ENCODE data around the gene INAVA. TPM values are rescaled to one million over a fixed set of nuclear protein-coding genes. Genes with fewer than 3 reads are reported as not detected.

Gene INAVA
- total RNA-seq, 1 donor from 2014 or later = 28.7 TPM

DNA sequence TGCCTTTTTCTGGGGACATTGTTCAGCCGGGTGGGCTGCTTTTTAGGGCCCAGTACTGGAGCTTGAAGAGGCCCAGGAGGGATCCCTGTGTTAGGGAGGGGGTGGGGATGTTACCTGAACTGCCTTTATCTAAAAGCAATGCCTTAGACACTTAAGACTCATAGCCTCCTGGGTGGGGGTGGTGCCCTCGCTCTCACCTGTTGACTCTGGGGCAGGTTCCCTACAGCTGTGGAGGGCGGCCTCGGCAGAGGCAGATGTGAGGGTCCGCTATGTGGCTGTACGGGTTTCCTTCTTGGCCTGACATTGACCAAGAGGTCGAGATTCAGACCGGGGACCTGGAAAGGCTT is 716 bp downstream of the INAVA start:
- TF ChIP-seq, protein P1, sequence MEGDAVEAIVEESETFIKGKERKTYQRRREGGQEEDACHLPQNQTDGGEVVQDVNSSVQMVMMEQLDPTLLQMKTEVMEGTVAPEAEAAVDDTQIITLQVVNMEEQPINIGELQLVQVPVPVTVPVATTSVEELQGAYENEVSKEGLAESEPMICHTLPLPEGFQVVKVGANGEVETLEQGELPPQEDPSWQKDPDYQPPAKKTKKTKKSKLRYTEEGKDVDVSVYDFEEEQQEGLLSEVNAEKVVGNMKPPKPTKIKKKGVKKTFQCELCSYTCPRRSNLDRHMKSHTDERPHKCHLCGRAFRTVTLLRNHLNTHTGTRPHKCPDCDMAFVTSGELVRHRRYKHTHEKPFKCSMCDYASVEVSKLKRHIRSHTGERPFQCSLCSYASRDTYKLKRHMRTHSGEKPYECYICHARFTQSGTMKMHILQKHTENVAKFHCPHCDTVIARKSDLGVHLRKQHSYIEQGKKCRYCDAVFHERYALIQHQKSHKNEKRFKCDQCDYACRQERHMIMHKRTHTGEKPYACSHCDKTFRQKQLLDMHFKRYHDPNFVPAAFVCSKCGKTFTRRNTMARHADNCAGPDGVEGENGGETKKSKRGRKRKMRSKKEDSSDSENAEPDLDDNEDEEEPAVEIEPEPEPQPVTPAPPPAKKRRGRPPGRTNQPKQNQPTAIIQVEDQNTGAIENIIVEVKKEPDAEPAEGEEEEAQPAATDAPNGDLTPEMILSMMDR (IDR thresholded peaks at IDR 0.05; ENCODE audit: insufficient read depth, low read length, severe bottlenecking) = no peak
- FAIRE-seq = no peak
- DNase-seq (ENCODE audit: low read depth) = peak; percentile 54
- H3K27me3 ChIP-seq (ENCODE audit: control insufficient read depth, insufficient read depth, low read length) = no peaks in the 10 kb centered on the region
- peak overlapping the region; percentile 72 for H3K4me3 ChIP-seq (ENCODE audit: low read depth, low read length)
- H3K36me3 ChIP-seq (ENCODE audit: control insufficient read depth, insufficient read depth, low read length) = peaks cover 28% of the 10 kb centered on the region

DNA sequence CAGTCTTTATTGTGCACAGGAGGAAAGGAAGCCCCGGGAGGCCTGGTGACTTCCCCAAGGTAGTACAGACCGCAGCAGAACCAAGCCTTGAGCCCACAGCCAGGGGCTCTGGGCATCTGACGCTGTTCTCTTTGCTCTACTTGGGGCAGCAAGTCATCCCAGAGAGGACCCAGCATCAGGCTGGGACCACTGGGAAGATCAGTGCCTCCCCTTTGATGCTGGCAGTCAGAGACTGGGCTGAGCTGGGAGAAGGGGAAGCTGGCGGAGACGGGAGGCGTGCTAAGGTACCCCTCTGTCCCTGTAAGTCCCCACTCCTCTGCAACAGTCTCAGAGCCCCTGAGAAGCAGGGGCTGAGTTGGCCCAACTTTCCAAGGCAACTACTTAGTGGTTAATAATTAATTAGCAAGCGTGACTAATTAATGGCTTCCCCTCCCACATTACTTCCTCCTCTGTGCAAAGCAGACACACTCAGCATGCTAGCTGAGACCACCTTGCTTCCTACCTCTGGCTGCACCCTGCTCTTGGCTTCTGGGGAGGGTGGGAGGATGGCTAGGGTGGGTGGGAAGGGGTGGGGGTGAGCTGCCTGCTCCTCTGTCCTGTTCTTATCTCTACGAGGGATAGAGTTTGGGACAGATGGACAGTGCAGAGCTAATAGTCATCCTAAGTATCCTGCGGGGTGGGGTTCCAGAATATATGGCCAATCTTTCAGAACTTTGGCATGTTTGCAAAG is 1.3 kb downstream of the INAVA start:
- Histone ChIP-seq H3K36me3 (ENCODE audit: control insufficient read depth, insufficient read depth, low read length) (peaks cover 34% of the 10 kb centered on the region), H3K4me3 (ENCODE audit: low read depth, low read length) (peak overlapping the region; percentile 72), H3K27me3 (ENCODE audit: control insufficient read depth, insufficient read depth, low read length) (no peaks in the 10 kb centered on the region)
- DNase-seq (ENCODE audit: low read depth) (no peak), FAIRE-seq (no peak)
- TF ChIP-seq, protein P1 (IDR thresholded peaks at IDR 0.05; ENCODE audit: insufficient read depth, low read length, severe bottlenecking) = no peak

DNA sequence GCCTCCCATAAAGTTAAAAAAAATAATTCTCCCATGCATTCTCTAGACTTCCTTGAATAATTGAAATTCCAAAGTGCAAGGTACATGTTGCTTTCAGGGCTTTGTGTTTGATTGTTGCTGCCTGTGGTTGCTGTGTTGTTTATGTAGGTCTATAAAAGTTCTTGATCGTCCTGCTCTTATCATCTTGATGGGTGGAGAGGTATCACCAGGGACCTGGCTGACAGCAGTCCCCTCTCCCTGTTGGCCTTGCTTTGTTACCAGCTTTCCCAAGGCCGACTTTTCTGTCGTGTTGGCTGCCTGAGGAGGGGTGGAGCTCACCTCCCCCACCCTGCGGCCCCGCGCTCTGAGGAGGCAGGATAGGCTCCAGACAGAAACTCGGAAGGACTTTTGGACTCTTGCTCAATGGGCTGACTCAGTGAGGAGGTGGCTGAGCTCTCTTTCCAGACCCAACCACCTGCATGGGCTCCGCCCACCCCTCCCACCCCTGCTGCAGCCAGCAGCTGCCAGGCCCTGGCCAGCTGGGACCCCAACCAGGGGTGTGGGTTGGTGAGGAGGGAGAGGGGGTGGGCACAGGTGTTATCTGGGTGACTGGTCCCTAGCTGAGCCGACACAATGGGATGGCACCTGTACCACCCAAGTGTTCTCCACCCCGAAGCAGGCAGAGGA is 2.0 kb downstream of the INAVA start:
- Histone ChIP-seq H3K4me3 (ENCODE audit: low read depth, low read length) (peak overlapping the region; percentile 72), H3K36me3 (ENCODE audit: control insufficient read depth, insufficient read depth, low read length) (peaks cover 40% of the 10 kb centered on the region), H3K27me3 (ENCODE audit: control insufficient read depth, insufficient read depth, low read length) (no peaks in the 10 kb centered on the region)
- peak; percentile 94 for DNase-seq (ENCODE audit: low read depth)
- FAIRE-seq = peak; percentile 62
- TF ChIP-seq, protein P1 (IDR thresholded peaks at IDR 0.05; ENCODE audit: insufficient read depth, low read length, severe bottlenecking) = no peak

DNA sequence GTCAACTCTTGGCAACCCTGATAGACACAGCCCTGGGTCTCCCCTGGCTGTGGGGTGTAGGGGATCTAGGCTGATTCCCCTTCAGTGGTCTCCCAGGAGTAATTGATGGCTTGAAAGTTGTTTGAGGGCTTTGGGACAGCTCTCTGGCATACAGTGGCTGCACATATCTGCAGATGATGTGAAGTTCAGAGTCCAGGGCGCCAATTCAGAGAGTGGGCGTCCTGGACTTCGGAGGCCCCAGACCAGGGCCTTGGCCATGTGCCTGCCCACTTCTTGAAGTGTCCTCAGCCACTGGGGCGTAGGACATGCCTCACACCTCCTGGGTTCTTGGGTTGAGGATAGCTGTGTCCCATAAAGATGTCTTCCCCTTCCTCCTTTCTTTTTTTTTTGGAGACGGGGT is 2.6 kb downstream of the INAVA start:
- DNase-seq (ENCODE audit: low read depth) = no peak
- Histone ChIP-seq H3K4me3 (ENCODE audit: low read depth, low read length) (peak overlapping the region; percentile 72), H3K27me3 (ENCODE audit: control insufficient read depth, insufficient read depth, low read length) (no peaks in the 10 kb centered on the region), H3K36me3 (ENCODE audit: control insufficient read depth, insufficient read depth, low read length) (peaks cover 46% of the 10 kb centered on the region)
- FAIRE-seq = no peak
- TF ChIP-seq, protein P1 (IDR thresholded peaks at IDR 0.05; ENCODE audit: insufficient read depth, low read length, severe bottlenecking) = no peak

DNA sequence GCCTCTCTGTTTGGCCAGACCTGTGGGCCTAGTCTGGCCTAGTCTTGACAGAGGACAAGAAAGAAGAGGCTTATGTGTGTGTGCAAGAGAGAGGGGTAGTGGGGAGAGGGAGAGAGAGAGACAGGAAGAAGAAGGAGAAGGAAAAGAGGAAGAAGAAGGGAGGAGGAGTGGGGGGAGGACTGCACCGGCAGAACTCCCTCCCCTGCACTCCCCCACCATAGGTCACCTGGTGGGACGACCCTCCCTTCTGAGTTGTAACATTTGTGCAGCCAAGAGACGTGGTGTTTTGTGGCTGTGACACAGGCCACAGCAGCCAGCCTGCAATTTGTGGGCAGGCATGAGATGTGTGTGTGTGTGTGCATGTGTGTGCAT is 4.3 kb downstream of the INAVA start:
- Histone ChIP-seq H3K27me3 (ENCODE audit: control insufficient read depth, insufficient read depth, low read length) (no peaks in the 10 kb centered on the region), H3K36me3 (ENCODE audit: control insufficient read depth, insufficient read depth, low read length) (peaks cover 50% of the 10 kb centered on the region), H3K4me3 (ENCODE audit: low read depth, low read length) (no peak overlapping the region)
- FAIRE-seq = no peak
- DNase-seq (ENCODE audit: low read depth) = no peak
- TF ChIP-seq, protein P1 (IDR thresholded peaks at IDR 0.05; ENCODE audit: insufficient read depth, low read length, severe bottlenecking) = no peak

Data from bronchial epithelial cell (primary cell).